Measurements from ENCODE around the gene SLAMF1.

The SLAMF1 gene

DNA sequence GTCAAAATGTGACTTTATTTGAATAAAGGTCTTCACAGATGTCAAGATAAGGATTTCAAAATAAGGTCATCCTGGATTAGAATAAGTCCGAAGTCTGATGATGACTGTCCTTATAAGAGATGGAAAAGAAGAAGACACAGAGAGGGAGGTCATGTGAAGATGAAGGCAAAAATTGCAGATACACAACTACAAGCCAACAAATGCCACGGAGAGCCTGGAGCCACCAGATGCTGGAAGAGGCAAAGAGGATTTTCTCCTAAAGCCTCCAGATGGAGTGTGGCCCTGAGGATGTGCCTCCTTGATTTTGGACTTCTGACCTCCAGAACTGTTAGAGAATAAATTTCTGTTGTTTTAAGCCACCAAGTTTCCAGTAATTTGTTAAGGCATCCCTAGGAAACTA, 31.2 kb downstream of the SLAMF1 start:
- H3K9me3 ChIP-seq = no peaks in the 10 kb centered on the region
- H3K4me1 ChIP-seq = no peaks in the 10 kb centered on the region
- peaks cover 16% of the 10 kb centered on the region for H3K27me3 ChIP-seq
- no peak overlapping the region for H3K4me3 ChIP-seq (ENCODE audit: low read depth, low read length)
- no peak for DNase-seq
- H3K36me3 ChIP-seq = no peaks in the 10 kb centered on the region
- no peak for TF ChIP-seq CTCF (IDR thresholded peaks at IDR 0.05; ENCODE audit: low read depth, low read length)

DNA sequence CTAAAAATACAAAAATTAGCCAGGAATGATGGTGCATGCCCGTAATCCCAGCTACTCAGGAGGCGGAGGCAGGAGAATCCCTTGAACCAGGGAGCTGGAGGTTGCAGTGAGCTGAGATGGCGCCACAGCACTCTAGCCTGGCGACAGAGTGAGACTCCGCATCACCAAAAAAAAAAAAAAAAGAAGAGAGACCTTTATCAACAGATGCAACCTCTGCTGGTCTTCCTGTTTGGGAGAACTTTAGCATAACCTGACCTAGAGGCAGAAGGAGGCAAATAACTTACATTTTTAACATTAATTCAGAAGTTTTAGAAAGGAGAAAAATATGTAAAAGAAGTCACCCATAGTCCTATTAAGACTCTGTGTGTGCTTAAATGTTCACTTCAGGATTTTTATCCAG, 32.4 kb downstream of the SLAMF1 start:
- Histone ChIP-seq H3K4me3 (ENCODE audit: low read depth, low read length) (no peak overlapping the region), H3K9me3 (no peaks in the 10 kb centered on the region), H3K27me3 (peaks cover 16% of the 10 kb centered on the region), H3K36me3 (no peaks in the 10 kb centered on the region), H3K4me1 (no peaks in the 10 kb centered on the region)
- TF ChIP-seq CTCF (IDR thresholded peaks at IDR 0.05; ENCODE audit: low read depth, low read length) = no peak
- DNase-seq = no peak

GRCh38 chr1:160612613-160613218, 34.1 kb downstream of the SLAMF1 start:
- Histone ChIP-seq H3K4me1 (no peaks in the 10 kb centered on the region), H3K27me3 (peaks cover 16% of the 10 kb centered on the region)

DNA sequence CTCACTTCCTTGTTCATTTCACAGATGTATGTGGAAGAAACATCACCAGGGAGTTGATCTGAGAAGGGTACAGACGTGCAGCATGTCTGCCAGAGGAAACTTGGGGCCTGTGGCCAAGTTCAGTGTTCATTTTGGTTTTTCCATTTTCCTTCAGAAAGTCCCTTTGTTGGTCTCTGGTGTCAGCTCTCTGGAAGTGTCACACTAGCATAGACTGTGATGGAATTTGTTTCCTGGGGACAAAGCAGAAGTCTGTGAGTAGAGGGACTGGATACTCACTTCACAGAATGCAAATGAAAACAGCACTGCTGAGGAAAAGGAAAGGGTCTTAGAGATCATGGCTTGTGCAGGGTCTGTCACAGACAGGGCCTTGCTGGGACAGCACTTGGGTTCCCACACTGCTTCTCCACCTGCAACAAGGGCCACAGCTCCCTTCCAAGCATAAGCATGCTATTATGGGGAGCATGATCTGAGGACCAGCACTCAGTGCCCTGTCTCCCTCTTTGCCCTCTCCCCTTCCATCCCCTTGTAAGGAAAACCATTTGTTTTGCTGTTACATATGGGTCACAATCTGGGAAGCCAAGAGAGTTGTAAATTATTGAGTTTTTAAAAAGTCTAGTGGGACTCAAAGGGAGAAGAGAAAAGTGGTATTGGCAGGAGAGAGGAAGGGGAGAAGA, 36.1 kb downstream of the SLAMF1 start:
- Histone ChIP-seq H3K27me3 (peaks cover 13% of the 10 kb centered on the region), H3K4me1 (no peaks in the 10 kb centered on the region), H3K9me3 (no peaks in the 10 kb centered on the region), H3K4me3 (ENCODE audit: low read depth, low read length) (no peak overlapping the region), H3K36me3 (no peaks in the 10 kb centered on the region)
- TF ChIP-seq CTCF (IDR thresholded peaks at IDR 0.05; ENCODE audit: low read depth, low read length) = no peak
- no peak for DNase-seq

More at GRCh38 chr1:160612613-160613218, 34.1 kb downstream of the SLAMF1 start:
- Histone ChIP-seq H3K4me3 (ENCODE audit: low read depth, low read length) (no peak overlapping the region), H3K36me3 (no peaks in the 10 kb centered on the region), H3K9me3 (no peaks in the 10 kb centered on the region)
- DNase-seq = no peak
- no peak for TF ChIP-seq CTCF (IDR thresholded peaks at IDR 0.05; ENCODE audit: low read depth, low read length)

- H3K4me1 ChIP-seq = no peaks in the 10 kb centered on the region
- H3K4me3 ChIP-seq (ENCODE audit: low read depth, low read length) = no peak overlapping the region
- H3K36me3 ChIP-seq = no peaks in the 10 kb centered on the region
- no peaks in the 10 kb centered on the region for H3K9me3 ChIP-seq
- TF ChIP-seq CTCF (IDR thresholded peaks at IDR 0.05; ENCODE audit: low read depth, low read length) = no peak
- peaks cover 5% of the 10 kb centered on the region for H3K27me3 ChIP-seq
- no peak for DNase-seq
Observed at GRCh38 chr1:160608941-160609340, 37.9 kb downstream of the SLAMF1 start.

DNA sequence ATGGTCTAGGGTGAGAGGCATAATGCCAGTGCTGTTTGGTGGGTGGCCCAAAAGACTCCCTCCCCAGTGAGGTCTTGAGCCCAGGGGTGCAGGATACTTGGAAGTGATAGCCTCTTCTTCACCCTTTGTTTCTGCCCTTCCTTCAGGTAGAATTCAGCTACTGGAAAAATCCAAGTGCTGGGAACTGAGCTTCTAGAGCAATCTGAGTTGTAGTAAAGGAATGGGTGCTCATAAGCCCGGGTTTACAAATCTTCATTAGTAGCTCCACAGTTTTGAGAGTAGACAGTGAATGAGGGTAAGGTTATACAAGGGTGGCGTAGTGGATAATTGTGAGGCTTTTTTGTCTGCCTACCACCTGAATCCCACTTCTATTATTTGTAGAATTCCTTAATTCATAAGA, 38.3 kb downstream of the SLAMF1 start:
- Histone ChIP-seq H3K9me3 (no peaks in the 10 kb centered on the region), H3K4me3 (ENCODE audit: low read depth, low read length) (no peak overlapping the region), H3K36me3 (no peaks in the 10 kb centered on the region), H3K4me1 (no peaks in the 10 kb centered on the region), H3K27me3 (peaks cover 2% of the 10 kb centered on the region)
- no peak for TF ChIP-seq CTCF (IDR thresholded peaks at IDR 0.05; ENCODE audit: low read depth, low read length)
- DNase-seq = no peak
